GM10266 (cell line): Measurements from ENCODE around the gene LCLAT1.
"Not testable (repeated sequence)": the region's sequence is repeated elsewhere in the genome, so short reads cannot be mapped to it uniquely, and the experiment has no call there.

Experiments used
- DNase-seq: peaks from one replicate; pipeline ENCODE4 v3.0.0; 2012; ENCODE audit errors: extremely low spot score
- TF ChIP-seq, protein P1 (sequence below): IDR thresholded peaks from 2 replicates; pipeline ENCODE4 v1.5.1; 2012; ENCODE audit warnings: mild to moderate bottlenecking, low read depth; ENCODE audit not compliant: control insufficient read depth, insufficient read depth; ENCODE audit errors: missing control alignments

The LCLAT1 gene

DNA sequence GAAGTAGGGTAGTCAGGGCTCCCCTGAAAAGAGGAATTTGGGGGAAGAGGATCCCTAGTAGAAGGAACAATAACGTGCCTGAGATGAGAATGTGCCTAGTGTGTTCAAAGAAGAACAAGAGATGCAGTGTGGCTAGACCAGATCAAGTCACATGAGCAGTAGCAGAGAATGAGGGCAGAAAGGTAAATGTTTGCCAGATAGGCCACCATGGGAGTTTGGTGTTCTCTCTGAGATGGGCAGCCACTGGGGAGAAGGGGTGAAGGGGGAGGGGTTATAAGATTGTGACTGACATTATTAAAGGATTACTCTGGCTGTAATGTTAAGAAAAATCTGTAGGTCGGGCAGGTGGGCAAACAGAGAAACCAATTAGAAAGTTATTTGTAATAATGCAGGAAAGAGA, 166.0 kb downstream of the LCLAT1 start:
- DNase-seq = no peak
- TF ChIP-seq, protein P1, sequence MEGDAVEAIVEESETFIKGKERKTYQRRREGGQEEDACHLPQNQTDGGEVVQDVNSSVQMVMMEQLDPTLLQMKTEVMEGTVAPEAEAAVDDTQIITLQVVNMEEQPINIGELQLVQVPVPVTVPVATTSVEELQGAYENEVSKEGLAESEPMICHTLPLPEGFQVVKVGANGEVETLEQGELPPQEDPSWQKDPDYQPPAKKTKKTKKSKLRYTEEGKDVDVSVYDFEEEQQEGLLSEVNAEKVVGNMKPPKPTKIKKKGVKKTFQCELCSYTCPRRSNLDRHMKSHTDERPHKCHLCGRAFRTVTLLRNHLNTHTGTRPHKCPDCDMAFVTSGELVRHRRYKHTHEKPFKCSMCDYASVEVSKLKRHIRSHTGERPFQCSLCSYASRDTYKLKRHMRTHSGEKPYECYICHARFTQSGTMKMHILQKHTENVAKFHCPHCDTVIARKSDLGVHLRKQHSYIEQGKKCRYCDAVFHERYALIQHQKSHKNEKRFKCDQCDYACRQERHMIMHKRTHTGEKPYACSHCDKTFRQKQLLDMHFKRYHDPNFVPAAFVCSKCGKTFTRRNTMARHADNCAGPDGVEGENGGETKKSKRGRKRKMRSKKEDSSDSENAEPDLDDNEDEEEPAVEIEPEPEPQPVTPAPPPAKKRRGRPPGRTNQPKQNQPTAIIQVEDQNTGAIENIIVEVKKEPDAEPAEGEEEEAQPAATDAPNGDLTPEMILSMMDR = no peak

DNA sequence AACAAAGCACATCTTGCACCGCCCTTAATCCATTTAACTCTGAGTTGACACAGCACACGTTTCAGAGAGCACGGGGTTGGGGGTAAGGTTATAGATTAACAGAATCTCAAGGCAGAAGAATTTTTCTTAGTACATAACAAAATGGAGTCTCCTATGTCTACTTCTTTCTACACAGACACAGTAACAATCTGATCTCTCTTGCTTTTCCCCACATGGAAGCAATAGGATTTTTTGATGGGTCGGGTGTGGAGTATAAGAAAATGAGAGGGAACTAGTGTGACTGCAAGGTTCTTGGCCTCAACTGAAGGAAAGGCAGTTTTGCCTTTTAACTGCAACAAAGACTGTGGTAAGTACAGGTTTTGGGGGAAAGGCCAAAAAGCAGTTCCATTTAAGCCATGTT, 167.2 kb downstream of the LCLAT1 start:
- DNase-seq = not testable (repeated sequence)

DNA sequence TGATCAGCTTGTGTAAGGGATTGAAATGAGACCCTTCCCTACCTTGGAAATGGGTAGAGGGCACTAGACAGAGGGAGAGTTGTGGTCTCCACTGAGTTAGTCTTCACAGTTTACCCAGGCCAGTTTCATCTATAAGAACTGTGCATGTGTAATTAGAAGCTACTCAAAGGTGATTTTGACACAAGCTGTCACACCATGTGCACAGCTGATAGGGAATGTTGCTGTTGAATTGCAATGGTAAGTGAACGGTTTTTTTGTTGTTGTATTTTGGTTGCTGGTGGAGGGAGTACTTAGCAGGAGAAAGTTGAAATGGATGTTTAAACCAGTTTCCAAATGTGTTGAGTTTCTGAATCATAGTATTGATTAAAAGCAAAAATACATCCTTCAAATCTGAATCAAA, 168.9 kb downstream of the LCLAT1 start:
- DNase-seq = no peak
- TF ChIP-seq, protein P1 = no peak

DNA sequence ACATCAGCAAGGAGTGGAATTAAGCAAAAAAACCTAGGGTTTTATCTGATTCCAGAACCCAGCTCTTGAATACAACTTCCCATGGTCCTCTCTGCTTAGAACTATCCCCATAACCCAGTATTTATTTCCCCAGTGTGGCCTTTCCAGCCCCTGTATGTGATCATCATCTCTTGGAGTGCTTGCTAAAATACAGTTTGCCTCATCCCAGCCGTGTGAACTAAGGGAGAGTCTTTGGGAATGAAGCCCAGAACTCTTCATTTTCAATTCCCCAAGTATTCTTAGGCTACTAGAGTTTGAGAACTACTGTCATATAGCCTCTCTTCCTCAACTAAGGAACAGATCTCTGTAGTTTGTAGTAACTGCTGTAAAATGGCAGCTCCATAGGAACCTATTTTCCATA, 173.1 kb downstream of the LCLAT1 start:
- TF ChIP-seq, protein P1 = no peak
- no peak for DNase-seq

DNA sequence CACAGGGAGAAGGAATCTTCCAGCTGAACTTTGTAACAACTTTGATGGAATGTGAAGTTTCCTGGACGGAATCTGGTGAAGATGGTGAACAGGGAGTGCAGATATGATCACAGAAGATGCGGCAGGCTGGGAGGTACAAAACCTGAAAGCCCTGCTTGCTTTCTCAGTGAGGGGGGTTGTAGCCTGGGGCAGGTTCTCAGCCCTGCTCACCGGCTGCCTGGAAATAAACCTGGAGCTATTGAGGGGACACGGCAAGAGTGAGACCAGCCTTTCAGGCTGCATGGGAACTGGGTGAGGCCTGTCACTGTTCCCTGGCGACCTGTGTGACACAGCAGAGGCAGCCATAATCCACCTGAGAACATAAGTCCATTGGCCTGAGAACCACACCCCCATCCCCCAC, 174.8 kb downstream of the LCLAT1 start:
- DNase-seq = no peak
- TF ChIP-seq, protein P1 = no peak

DNA sequence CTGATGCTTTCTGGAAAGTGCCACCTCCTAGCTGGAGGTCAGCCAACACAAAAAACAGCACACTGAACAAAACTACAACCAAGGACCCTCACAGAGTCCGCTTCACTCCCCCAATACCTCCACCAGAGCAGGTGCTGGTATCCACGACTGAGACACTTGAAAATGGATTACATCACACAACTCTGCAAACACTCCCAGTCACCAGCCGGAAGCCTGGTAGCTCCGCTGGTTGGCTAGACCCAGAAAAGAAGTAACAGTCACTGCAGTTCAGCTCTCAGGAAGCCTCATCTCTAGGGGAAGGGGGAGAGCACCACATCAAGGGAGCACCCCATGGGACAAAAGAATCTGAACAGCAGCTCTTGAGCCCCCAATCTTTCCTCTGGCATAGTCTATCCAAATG, 175.4 kb downstream of the LCLAT1 start:
- TF ChIP-seq, protein P1 = no peak
- no peak for DNase-seq

DNA sequence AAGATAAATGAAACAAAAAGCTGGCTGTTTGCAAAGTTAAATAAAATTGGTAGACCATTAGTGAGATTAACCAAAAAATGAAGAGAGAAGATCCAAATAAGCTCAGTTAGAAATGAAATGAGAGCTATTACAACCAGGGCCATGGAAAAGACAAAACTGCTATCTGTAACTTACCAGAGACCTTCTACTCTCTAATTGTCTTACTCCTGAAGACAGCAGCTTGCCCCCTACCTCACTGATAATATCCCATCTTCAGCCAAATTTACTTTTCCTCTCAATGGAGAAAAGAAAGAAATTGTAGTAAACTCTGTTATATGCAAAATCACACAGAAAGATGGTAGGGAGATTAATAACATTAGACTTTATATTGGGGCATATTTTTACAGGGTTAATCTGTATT, 178.2 kb downstream of the LCLAT1 start:
- no peak for DNase-seq
- TF ChIP-seq, protein P1 = no peak

DNA sequence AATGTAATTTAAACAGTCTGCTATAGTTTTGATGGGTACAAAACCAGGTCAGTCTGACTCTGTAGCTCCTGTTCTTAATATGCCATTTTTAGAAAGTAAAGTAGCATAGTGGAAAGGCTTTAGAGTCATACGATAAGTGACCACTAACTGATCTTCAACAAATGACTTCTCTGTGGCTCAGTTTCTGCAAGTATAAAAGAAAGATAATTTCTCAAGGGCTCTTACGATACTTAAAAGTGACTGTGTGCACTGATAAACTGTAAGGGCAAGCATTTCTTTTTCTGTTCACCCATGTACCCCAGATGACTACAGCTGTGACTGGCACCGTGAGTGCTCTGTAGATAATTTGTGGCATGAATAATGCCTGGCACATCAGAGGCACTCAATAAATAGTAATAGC, 178.7 kb downstream of the LCLAT1 start:
- no peak for DNase-seq
- TF ChIP-seq, protein P1 = no peak
